ENCODE results near the gene CAPN9. TPM values are rescaled to one million over a fixed set of nuclear protein-coding genes. Genes with fewer than 3 reads are reported as not detected.

The CAPN9 gene
- total and polyA plus RNA-seq, 2 donors (not counting 3 experiments of a cell fraction or from before 2014, with no cell fraction given): not detected

DNA sequence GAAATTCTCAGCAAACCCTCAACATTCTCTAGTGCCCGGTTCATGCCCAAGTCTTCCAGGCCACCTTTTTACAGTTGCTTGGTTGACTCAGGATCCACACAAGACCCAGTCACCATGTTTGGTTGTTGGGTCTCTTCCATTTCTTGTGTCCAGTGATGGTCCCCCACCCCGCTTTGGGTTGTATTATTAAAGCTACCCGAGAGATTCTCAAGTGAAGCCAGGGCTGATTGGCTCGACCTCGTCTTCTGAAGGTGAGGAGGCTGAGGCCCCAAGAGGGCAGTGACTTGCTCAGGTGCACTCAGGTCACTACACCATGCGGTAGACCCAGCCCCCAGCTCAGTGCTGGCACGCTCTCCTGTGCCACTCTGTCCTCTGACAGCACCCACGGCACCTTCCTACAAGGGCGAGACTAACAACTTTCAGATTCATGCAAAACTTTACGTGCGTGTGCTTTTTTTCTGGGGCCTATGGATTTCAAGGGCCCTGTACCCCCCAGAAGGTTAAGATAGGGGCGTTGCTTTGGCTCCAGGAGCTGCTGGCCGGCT is 50.3 kb downstream of the CAPN9 start:
- no peaks in the 10 kb centered on the region for H3K27me3 ChIP-seq (ENCODE audit: control insufficient read depth in 2 of 2, insufficient read depth in 2 of 2, low read length in 2 of 2)
- no TSS peak for BruUV-seq (replicated peaks)
- dilution Hi-C loops (cut with MboI; ENCODE audit: extremely low pct_ligation_motif_present, low sequenced_read_pairs): no loop called here
- FAIRE-seq: no peak
- H3K9me1 ChIP-seq (replicated peaks; ENCODE audit: control insufficient read depth, extremely low read depth, insufficient read depth, low read length): no peaks in the 10 kb centered on the region
- H3K9me3 ChIP-seq (replicated peaks; ENCODE audit: control insufficient read depth, insufficient read depth, low read length): no peaks in the 10 kb centered on the region
- no peak overlapping the region for H2AFZ ChIP-seq (ENCODE audit: low read depth, low read length)
- CTCF ChIA-PET: interaction anchor here (0.7 to 5.0 kb wide), 6 partner anchors 72 to 413 kb away, joined by 3 to 40 read pairs (median 6); partner anchors contain the start of gene C1orf198
- DNase-seq (ENCODE audit: low read depth, low spot score): no peak
- TF ChIP-seq CTCF (IDR thresholded peaks at IDR 0.05; ENCODE audit: extremely low read depth in 1 of 2, insufficient read depth in 1 of 2, low read depth in 1 of 2, low read length in 2 of 2) (no peak), MAX (IDR thresholded peaks at IDR 0.05; ENCODE audit: insufficient read depth, insufficient read length) (no peak), POLR2A (IDR thresholded peaks at IDR 0.05; ENCODE audit: low read depth, low read length) (no peak), MYC (IDR thresholded peaks at IDR 0.05; ENCODE audit: low read depth, low read length) (no peak), POLR2AphosphoS5 (IDR thresholded peaks at IDR 0.05; ENCODE audit: insufficient read depth, low read depth, low read length) (no peak), EZH2 (IDR thresholded peaks at IDR 0.05; ENCODE audit: borderline replicate concordance, low read depth, low read length, severe bottlenecking) (no peak), FOS (IDR thresholded peaks at IDR 0.05; ENCODE audit: borderline replicate concordance, insufficient read depth, low read length) (no peak), JUN (IDR thresholded peaks at IDR 0.05; ENCODE audit: borderline replicate concordance, insufficient read depth, insufficient read length, low read depth) (no peak), GATA2 (IDR thresholded peaks at IDR 0.05; ENCODE audit: insufficient read depth, insufficient read length, low read depth, low read length) (no peak)
- intact Hi-C loops (cut with micrococcal nuclease): loop anchor here (5.0 kb wide), 1 partner anchor 805 kb away; no protein-coding TSS in a partner anchor
- H3K4me2 ChIP-seq (ENCODE audit: insufficient read depth, low read length): no peak overlapping the region
- H3K9ac ChIP-seq (replicated peaks; ENCODE audit: extremely low read depth, insufficient read depth, low read length): no peak overlapping the region
- H3K4me3 ChIP-seq (replicated peaks in 1 of 3; ENCODE audit: insufficient read depth in 1 of 3, low read depth in 1 of 3, low read length in 3 of 3): no peak overlapping the region
- H3K79me2 ChIP-seq (ENCODE audit: control insufficient read depth, insufficient read depth, low read length): no peaks in the 10 kb centered on the region
- H3K4me1 ChIP-seq (ENCODE audit: control insufficient read depth, extremely low read depth, insufficient read depth, low read length): no peaks in the 10 kb centered on the region
- H4K20me1 ChIP-seq (replicated peaks; ENCODE audit: control insufficient read depth, extremely low read depth, insufficient read depth, low read length): no peaks in the 10 kb centered on the region
- H3K36me3 ChIP-seq (ENCODE audit: control insufficient read depth in 2 of 2, extremely low read depth in 1 of 2, insufficient read depth in 2 of 2, low read length in 2 of 2): no peaks in the 10 kb centered on the region
- no peak overlapping the region for H3K27ac ChIP-seq (ENCODE audit: insufficient read depth, low read depth, low read length)
- POLR2A ChIA-PET: no interaction called here
